Activated naive CD8-positive, alpha-beta T cell treated with anti-CD3 and anti-CD28 coated beads, Interleukin-2, amount 50 U/mL, for 24 hours (primary cell): ENCODE data around the gene RAX2.

ENCODE experiments used
- ATAC-seq: fragments of 150-1000 bp; cut with Tn5 transposase; one replicate; pipeline ENCODE4 v1.10.0; 2021
- DNase-seq: peaks from one replicate; pipeline ENCODE4 v3.0.0; 2021
- H3K27ac Mint-ChIP-seq: one replicate; pipeline ENCODE4 v1.8.0; 2021; ENCODE audit warnings: mild to moderate bottlenecking, mixed read lengths
- H3K27me3 Mint-ChIP-seq: one replicate; pipeline ENCODE4 v1.8.0; 2021; ENCODE audit warnings: mixed read lengths
- H3K36me3 Mint-ChIP-seq: one replicate; pipeline ENCODE4 v1.8.0; 2021; ENCODE audit warnings: low read depth, mixed read lengths
- H3K4me1 Mint-ChIP-seq: one replicate; pipeline ENCODE4 v1.8.0; 2021; ENCODE audit warnings: mixed read lengths
- H3K4me3 Mint-ChIP-seq: one replicate; pipeline ENCODE4 v1.8.0; 2021; ENCODE audit warnings: mild to moderate bottlenecking, moderate library complexity, mixed read lengths
- H3K9me3 Mint-ChIP-seq: one replicate; pipeline ENCODE4 v1.8.0; 2021; ENCODE audit warnings: mixed read lengths

RAX2 gene

DNA sequence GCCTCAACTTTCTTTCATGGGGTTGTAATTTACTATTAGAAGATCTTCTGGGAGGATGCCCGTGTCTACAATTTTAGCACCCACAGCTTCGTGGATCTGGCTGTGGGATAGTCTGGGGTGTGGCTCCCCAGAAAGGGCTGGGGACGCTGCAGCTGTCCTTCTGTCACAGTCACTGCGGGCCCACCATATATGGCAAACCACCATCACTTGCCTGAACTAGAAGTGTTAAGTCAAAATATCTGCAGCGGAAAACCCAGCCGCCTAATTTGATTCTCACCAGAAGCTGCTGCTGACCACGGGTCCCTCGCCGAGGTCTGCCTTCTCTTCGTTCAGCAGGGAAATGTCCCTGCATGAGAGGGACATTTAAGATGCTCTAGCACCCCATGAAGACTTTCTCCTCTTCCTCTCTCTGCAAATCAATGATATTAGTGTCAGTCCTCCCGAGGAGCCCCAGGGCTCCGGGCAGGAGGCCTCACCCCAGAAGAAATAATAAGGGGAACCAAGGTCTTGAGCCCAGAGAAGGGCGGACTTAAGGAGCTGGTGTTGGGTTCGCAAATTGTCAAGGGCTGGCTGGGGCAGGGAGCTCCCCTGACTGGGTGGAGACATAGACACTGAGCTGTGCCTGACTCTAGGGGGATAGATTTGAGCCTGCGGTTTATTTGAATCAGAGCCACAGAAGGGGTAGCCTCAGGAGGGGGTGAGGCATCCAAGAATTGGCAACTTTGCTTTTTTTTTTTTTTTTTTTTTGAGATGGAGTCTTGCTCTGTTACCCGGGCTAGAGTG is 17.2 kb upstream of the RAX2 start:
- peaks cover 25% of the 10 kb centered on the region for H3K4me1 Mint-ChIP-seq
- no peaks in the 10 kb centered on the region for H3K27me3 Mint-ChIP-seq
- ATAC-seq (peak; percentile 54), DNase-seq (peak; percentile 26)
- peaks cover 2% of the 10 kb centered on the region for H3K36me3 Mint-ChIP-seq
- peak overlapping the region; percentile 43 for H3K27ac Mint-ChIP-seq
- H3K9me3 Mint-ChIP-seq = peaks cover 4% of the 10 kb centered on the region
- H3K4me3 Mint-ChIP-seq = no peak overlapping the region

DNA sequence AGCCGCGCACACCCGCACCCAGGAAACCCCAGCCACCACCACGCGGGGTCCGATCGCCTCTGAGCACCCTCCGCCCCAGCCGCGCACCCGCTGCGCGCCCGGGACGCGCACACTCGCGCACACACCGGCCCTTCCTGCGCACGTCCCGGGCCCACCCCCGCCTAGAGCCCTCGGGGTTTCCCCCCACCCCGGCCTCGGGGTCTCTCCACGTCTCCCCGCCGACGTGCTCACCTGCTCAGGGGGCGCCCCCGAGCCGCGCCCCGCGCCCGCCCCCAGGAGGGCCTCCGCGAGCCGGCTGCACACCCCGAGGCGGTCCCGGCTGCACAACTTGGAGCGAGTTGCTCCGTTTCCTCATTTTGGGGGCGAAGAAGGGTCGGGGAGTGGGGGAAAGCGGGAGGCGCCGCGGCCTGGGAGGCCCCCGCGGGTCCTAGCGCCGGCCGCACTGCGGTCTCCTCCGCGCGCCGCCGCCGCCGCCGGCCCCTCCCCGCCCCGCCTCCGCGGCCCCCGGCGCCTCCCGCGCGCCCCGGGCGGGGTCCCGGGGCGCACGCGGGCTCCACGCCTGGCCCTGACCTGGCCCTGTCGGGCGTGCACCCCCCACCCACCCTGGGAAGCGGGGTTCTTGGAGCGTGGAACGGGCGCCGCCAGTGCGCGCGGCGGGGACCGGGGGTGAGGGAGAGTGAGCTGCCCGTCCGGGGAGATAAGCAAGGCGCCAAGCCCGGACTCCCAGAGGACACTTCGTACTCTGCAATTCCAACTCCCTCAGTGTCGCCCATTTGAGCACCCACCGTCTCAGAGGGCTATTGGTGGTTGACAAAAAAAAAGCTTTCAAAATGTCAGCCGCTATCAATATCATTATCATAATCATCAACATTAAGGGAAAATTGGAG is 14.2 kb upstream of the RAX2 start, which contains the start of gene MATK:
TSS of gene MATK (minus strand) at position 444 of the 887 bp plus-strand sequence. CDS start 1,246 bp downstream, outside the sequence.
- Mint-ChIP-seq H3K27me3 (no peaks in the 10 kb centered on the region), H3K36me3 (peaks cover 20% of the 10 kb centered on the region), H3K9me3 (peaks cover 15% of the 10 kb centered on the region), H3K4me1 (peaks cover 27% of the 10 kb centered on the region), H3K27ac (peak within 1 kb of the TSS; percentile 60), H3K4me3 (peak within 1 kb of the TSS; percentile 79)
- ATAC-seq (peak; percentile 50), DNase-seq (peak; percentile 44)

DNA sequence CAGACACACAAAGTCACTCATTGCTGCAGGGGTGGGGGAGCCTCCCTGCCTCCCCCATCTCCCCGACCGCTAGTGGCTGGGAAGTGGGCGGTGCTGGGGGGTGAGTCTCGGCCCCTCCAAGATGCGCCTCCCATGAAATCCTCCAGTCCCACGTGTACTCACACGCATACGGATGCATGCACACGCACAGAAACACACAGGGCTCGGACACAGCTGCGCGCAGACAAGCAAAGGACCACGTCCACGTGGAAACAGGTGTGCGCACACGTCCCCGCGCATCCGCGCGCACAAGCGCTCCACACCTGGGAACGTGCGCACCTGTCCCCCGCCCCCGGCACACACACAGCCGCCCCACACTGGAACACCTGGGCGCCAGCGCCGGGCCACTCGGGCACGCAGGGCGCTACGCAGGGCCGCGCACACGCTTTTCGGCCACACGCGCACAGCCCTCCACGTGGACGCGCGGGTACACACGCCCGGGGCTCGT is 13.5 kb upstream of the RAX2 start:
- Mint-ChIP-seq H3K27me3 (no peaks in the 10 kb centered on the region), H3K4me3 (peak overlapping the region; percentile 79), H3K4me1 (peaks cover 23% of the 10 kb centered on the region), H3K36me3 (peaks cover 24% of the 10 kb centered on the region), H3K27ac (peak overlapping the region; percentile 60), H3K9me3 (peaks cover 12% of the 10 kb centered on the region)
- ATAC-seq (peak; percentile 22), DNase-seq (peak; percentile 43)

DNA sequence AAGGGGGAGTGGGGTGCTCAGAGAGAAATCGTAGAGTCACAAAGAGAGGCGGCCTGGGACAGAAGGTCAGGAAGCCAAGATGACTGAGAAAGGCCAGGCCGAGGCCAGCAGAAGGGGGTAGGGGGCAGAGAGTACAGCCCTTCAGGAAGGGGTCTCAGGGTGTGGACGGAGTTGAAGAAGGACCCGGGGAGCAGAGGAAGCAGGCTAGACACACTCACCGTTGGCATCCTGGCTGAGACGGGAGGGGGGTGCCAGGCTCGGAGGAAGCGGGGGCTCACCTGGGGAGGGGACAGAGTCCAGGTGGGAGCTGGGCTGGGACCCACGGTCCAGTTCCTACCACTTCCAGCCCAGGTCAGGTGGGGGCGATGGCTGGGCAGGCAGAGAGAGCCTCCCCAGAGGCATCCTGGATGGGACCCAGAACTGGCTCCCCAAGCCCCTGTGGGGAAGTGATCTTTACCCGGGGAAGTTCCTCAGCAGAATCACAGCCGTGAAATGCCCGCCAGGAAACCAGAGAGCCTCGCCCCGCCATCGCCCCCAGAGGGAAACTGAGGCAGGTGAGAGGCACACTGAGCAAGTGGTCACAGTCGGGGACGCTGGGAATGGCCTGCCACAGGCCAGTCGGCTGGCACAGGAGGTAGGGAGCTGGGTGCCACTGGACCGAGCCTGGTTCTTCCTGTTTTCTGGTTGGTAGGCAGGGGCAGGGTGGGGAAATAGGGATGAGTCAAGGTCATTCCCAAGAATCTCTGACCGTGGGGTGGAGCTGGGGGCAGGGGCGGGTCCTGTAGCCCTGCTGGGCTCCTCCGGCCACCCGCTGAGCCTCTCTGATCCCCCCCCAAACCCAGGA is 12.8 kb upstream of the RAX2 start:
- Mint-ChIP-seq H3K27me3 (no peaks in the 10 kb centered on the region), H3K27ac (peak overlapping the region; percentile 60), H3K36me3 (peaks cover 24% of the 10 kb centered on the region), H3K4me3 (peak overlapping the region; percentile 79), H3K9me3 (peaks cover 12% of the 10 kb centered on the region), H3K4me1 (peaks cover 18% of the 10 kb centered on the region)
- no peak for ATAC-seq
- DNase-seq = peak; percentile 13

DNA sequence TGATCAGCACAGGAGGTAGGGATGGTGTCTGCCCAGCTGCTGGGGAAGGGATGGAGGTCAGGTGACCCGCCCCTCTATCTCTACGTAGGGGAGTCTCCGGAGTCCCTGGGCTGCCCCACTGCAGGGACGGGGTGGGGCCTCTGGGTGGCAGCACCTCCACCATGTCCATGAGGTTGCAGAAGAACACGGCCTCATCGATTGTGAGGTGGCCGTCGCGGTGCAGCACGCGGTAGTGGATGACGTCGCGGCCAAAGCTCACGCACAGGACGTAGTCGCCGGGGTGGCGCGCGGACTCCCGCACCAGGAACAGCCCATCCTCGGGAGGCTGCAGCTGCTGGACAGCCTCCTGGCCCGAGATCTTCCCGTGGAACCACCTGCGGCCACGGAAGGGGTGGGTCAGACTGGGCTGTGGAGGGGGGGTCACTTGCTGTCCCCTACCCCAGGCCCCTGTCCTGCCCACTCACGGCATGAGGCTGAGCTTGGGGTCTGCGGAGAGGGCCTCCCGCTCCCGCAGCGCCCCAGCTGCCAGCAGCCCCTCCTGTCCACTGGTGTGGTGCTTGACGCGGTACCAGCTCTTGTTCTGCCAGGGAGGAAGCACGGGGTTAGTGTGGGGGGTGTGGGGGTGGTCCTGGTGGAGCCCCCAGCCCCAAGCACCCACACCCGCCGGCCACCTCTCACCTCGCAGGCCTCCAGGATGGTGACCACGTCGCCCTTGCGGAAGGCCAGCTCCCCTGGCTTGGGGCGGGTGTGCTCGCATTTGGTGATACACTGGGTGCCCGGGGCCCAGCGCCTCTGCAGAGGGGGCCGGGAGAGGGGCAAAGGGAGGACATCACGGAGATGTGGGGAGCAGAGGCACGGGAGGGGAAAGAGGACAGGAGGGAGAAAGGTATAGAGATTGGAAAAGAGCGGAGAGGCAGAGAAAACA is 11.9 kb upstream of the RAX2 start:
- Mint-ChIP-seq H3K9me3 (peaks cover 12% of the 10 kb centered on the region), H3K4me3 (peak overlapping the region; percentile 79), H3K4me1 (peaks cover 12% of the 10 kb centered on the region), H3K36me3 (peaks cover 24% of the 10 kb centered on the region), H3K27ac (no peak overlapping the region), H3K27me3 (no peaks in the 10 kb centered on the region)
- peak; percentile 34 for ATAC-seq
- peak; percentile 58 for DNase-seq

DNA sequence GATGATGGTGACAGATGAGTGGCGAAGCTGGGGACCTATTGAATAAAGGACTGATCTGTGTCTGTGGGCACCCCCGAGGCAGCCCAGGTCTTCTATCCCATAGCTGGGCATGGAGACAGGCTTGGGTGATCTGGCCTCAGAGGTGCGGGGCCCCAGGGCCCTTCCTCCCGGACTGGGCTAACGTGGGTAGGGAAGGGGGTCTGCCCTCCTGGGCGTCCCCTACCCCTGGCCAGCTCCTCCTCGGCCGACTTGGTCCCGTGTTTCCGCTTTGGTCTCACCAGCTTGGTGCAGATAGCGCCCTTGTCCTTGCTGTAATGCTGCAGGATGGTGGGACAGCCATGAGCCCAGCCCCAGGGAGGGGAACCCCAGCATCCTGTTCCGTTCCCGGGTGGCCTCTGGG is 10.9 kb upstream of the RAX2 start:
- H3K9me3 Mint-ChIP-seq = peaks cover 12% of the 10 kb centered on the region
- no peak overlapping the region for H3K4me3 Mint-ChIP-seq
- H3K4me1 Mint-ChIP-seq = peaks cover 11% of the 10 kb centered on the region
- peaks cover 24% of the 10 kb centered on the region for H3K36me3 Mint-ChIP-seq
- H3K27me3 Mint-ChIP-seq = no peaks in the 10 kb centered on the region
- H3K27ac Mint-ChIP-seq = no peak overlapping the region
- no peak for ATAC-seq
- no peak for DNase-seq

DNA sequence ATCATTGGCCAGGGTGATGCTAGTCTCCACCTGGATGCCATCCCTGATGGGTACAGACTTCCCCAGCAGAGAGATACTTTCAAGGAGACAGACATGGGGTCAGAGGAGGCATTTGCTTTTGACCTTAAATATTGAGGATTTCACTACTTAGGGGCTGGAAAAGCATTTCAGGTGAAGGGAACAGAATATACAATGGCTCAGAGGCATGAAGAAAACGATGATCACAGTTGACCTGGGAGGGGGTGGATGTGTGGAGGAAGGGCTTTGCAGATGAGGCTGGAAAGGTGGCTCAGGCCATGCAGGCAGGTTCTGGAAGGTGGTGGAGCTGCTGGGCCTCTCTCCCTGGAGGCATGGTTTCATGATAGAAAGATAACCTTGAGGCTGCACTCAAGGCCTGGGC is 10.3 kb upstream of the RAX2 start:
- H3K4me1 Mint-ChIP-seq = peaks cover 11% of the 10 kb centered on the region
- peaks cover 12% of the 10 kb centered on the region for H3K9me3 Mint-ChIP-seq
- H3K27ac Mint-ChIP-seq = no peak overlapping the region
- H3K36me3 Mint-ChIP-seq = peaks cover 24% of the 10 kb centered on the region
- ATAC-seq (no peak), DNase-seq (no peak)
- H3K4me3 Mint-ChIP-seq = no peak overlapping the region
- H3K27me3 Mint-ChIP-seq = no peaks in the 10 kb centered on the region

DNA sequence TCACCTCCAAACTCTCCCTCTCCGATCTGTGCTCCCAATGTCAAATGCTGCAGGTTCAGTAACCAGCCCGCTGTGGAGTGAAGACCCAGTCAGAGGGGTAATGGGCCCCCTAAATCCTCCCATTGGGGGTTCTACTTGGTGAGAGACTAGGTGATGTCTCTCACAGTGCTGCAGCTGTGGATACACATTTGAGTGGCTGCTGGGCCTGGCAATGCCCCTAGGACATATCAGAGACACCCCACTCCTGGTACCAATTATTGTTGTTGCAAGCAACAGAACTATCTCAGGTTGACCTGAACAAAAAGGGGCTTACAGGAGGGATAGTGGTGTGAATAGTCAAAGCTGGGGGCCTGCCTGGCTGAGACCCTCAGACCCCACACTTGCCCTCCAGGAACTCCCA is 9.6 kb upstream of the RAX2 start:
- Mint-ChIP-seq H3K27ac (no peak overlapping the region), H3K27me3 (no peaks in the 10 kb centered on the region), H3K36me3 (peaks cover 25% of the 10 kb centered on the region), H3K9me3 (peaks cover 12% of the 10 kb centered on the region), H3K4me3 (no peak overlapping the region), H3K4me1 (peaks cover 8% of the 10 kb centered on the region)
- DNase-seq (no peak), ATAC-seq (no peak)

DNA sequence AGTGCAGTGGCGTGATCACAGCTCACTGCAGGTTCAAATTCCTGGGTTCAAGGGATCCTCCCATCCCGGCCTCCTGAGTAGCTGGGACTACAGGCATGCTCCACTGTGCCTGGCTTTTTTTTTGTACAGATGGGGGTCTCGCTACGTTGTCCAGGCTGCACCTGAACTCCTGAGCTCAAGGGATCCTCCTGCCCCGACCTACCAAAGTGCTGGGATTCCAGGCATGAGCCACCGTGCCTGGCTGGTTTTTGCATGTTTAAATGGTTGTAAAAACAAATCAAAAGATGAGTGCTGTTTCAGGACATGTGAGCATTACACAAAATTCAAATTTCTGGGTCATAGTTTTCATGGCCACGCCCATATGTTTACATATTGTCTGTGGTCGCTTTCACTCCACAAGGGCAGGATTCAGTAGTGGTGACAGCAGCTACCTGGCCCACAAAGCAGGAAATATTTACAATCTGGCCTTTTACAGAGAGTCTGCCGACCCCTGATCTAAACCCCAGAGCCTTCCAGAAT is 8.8 kb upstream of the RAX2 start:
- H3K9me3 Mint-ChIP-seq = peaks cover 12% of the 10 kb centered on the region
- H3K4me3 Mint-ChIP-seq = no peak overlapping the region
- no peak overlapping the region for H3K27ac Mint-ChIP-seq
- H3K36me3 Mint-ChIP-seq = peaks cover 25% of the 10 kb centered on the region
- DNase-seq (no peak), ATAC-seq (no peak)
- no peaks in the 10 kb centered on the region for H3K27me3 Mint-ChIP-seq
- peaks cover 7% of the 10 kb centered on the region for H3K4me1 Mint-ChIP-seq

DNA sequence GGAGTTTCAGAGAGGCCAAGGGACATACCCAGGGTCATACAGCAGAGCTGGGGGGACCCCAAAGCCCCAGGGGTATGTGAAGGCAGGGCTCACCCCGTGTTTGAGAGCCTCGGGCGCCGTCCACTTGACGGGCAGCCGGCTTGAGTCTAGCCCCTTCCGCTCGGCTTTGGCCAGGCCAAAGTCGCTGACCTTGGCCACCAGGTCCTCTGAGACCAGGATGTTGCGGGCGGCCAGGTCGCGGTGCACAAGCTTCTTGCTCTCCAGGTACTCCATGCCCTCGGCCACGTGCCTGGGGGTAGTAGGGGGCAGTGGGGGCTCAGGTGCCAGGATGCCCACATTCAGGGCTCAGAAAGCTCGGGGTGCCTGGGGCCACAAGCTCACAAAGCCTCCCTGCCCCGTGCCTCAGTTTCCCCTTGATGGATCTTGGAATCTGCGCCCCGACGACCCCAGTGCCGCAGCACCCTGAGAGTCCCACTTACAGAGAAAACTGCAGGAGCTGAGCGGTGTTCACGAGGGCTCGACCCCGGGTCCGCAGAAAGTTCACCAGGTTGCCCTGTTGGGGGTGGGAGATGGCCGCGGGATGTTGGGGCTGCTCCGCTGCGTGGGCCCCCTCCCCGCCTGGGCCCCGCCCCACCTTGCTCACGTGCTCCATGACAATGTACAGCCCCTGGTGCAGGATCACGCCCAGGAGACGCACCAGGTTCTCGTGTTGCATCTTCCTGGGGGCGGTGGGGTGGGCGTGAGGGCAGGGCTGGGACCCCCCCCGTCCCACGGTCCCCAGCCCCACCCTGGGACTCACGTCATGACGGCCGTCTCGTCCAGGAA is 7.1 kb upstream of the RAX2 start:
- peaks cover 2% of the 10 kb centered on the region for H3K4me1 Mint-ChIP-seq
- no peak overlapping the region for H3K4me3 Mint-ChIP-seq
- DNase-seq (no peak), ATAC-seq (no peak)
- H3K27ac Mint-ChIP-seq = no peak overlapping the region
- H3K27me3 Mint-ChIP-seq = no peaks in the 10 kb centered on the region
- H3K36me3 Mint-ChIP-seq = peaks cover 23% of the 10 kb centered on the region
- peaks cover 12% of the 10 kb centered on the region for H3K9me3 Mint-ChIP-seq

DNA sequence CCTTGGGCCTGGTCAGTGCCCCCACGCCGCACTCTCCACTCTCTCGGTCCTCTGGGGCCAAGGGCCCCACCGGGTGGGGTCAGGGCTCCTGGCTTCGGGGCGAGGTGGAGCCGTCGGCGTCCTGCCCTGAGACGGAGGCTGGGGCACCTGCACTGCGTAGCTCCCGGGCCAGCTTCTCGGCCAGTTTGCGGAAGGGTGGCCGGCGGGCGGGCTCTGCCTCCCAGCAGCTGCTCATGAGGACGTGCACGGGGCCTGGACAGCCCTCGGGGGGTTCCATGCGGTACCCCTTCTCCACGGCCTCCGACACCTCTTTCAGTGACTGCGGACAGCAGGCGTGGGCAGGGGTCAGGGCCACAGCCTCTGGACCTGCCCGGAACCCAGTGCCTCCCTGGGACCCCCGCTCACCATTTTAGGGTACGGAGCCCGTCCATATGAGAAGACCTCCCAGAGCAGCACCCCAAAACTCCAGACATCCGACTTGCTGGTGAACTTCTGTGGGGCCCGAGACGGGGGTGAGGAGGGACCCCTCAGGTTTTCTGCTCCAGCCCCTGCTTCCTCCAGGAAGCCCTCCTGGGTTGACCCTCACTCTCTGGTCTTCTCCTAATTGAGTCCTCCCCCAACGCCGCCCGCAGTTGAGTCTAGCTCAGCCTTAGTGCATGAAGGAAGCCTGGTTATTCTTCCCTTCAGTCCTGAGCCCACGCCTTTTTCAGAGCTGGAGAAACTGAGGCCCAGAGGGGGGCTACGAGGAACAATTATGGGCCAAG is 6.3 kb upstream of the RAX2 start:
- ATAC-seq = no peak
- peaks cover 21% of the 10 kb centered on the region for H3K36me3 Mint-ChIP-seq
- no peak overlapping the region for H3K27ac Mint-ChIP-seq
- H3K4me1 Mint-ChIP-seq = no peaks in the 10 kb centered on the region
- H3K27me3 Mint-ChIP-seq = no peaks in the 10 kb centered on the region
- H3K9me3 Mint-ChIP-seq = peaks cover 12% of the 10 kb centered on the region
- no peak for DNase-seq
- no peak overlapping the region for H3K4me3 Mint-ChIP-seq

DNA sequence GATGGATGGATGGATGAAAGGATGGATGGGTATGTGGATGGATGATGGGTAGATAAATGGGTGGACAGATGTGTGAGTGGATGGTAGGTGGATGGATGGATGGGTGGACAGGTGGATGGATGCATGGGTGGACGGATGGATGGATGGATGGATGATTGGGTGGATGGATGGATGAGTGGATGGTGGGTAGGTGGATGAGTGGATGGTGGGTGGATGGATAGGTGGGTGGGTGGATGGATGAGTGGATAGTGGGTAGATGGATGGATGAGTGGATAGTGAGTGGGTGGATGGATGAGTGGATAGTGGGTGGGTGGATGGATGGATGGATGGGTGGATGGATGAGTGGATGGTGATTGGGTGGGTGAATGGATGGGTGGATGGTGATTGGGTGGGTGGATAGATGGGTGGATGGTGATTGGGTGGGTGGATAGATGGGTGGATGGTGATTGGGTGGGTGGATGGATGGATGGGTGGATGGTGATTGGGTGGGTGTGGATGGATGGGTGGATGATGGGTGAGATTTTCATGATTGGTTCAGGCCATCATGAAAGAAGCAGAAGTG is 4.5 kb upstream of the RAX2 start:
- Mint-ChIP-seq H3K27me3 (no peaks in the 10 kb centered on the region), H3K9me3 (peaks cover 3% of the 10 kb centered on the region), H3K36me3 (peaks cover 9% of the 10 kb centered on the region), H3K4me3 (no peak overlapping the region), H3K4me1 (no peaks in the 10 kb centered on the region), H3K27ac (no peak overlapping the region)
- ATAC-seq (no peak), DNase-seq (no peak)
